Stimulated activated CD4-positive, alpha-beta T cell treated with anti-CD3 and anti-CD28 coated beads, Interleukin-1b, Interleukin-23, amount 100 ng/mL, for 24 hours (primary cell): Measurements from ENCODE around the gene LIAS.
"Not testable (repeated sequence)": the region's sequence is repeated elsewhere in the genome, so short reads cannot be mapped to it uniquely, and the experiment has no call there.

Experiments used
- DNase-seq, 4 experiments: peaks; one replicate each; pipeline ENCODE4 v3.0.0-alpha.2; 2020; ENCODE audit warnings: low read depth in 4 of 4, low spot score in 1 of 4

Gene LIAS

GRCh38 chr4:39497909-39498726, 39.3 kb downstream of the LIAS start:
- no peak for DNase-seq

- no peak for DNase-seq
Observed at GRCh38 chr4:39498727-39499020, 39.8 kb downstream of the LIAS start.

- DNase-seq = no peak
Observed at GRCh38 chr4:39502019-39502663, 43.3 kb downstream of the LIAS start.

- DNase-seq = not testable (repeated sequence)
Observed at GRCh38 chr4:39502664-39503035, 43.8 kb downstream of the LIAS start.

- DNase-seq = no peak
Observed at GRCh38 chr4:39504538-39504937, 45.7 kb downstream of the LIAS start.

- DNase-seq = no peak
Observed at GRCh38 chr4:39505581-39505980, 46.7 kb downstream of the LIAS start.

GRCh38 chr4:39510348-39510929, 51.6 kb downstream of the LIAS start:
- DNase-seq = no peak

GRCh38 chr4:39514266-39514665, 55.4 kb downstream of the LIAS start:
- not testable (repeated sequence) for DNase-seq

- no peak for DNase-seq
Observed at GRCh38 chr4:39514888-39515401, 56.1 kb downstream of the LIAS start.

- not testable (repeated sequence) for DNase-seq
Observed at GRCh38 chr4:39515669-39516401, 57.0 kb downstream of the LIAS start.

GRCh38 chr4:39516407-39516966, 57.6 kb downstream of the LIAS start:
- DNase-seq = no peak

GRCh38 chr4:39518484-39518883, 59.6 kb downstream of the LIAS start:
- DNase-seq = no peak

GRCh38 chr4:39521253-39521919, 62.5 kb downstream of the LIAS start:
- DNase-seq = no peak

- no peak for DNase-seq
Observed at GRCh38 chr4:39522068-39522467, 63.2 kb downstream of the LIAS start.

GRCh38 chr4:39524161-39524957, 65.5 kb downstream of the LIAS start:
- DNase-seq = no peak

GRCh38 chr4:39525822-39526690, 67.2 kb downstream of the LIAS start:
- no peak for DNase-seq

GRCh38 chr4:39526765-39527295, 68.0 kb downstream of the LIAS start:
- DNase-seq = peak in 2 of 4 experiments; percentile 9 to 13

GRCh38 chr4:39527296-39528060, 68.6 kb downstream of the LIAS start, which contains the start of gene UGDH:
UGDH (minus strand) TSS chr4:39527439; CDS start chr4:39521512, 5,927 bp downstream.
- peak; percentile 75 to 89 (median 82) for DNase-seq
